HG02763 (cell line): ENCODE data around the gene PDGFB.

Experiments used
- ATAC-seq: cut with Tn5 transposase; IDR thresholded peaks from one replicate; pipeline ENCODE4 v1.9.1; 2021; ENCODE audit warnings: mild to moderate bottlenecking, moderate library complexity; ENCODE audit not compliant: unreplicated experiment

PDGFB gene

DNA sequence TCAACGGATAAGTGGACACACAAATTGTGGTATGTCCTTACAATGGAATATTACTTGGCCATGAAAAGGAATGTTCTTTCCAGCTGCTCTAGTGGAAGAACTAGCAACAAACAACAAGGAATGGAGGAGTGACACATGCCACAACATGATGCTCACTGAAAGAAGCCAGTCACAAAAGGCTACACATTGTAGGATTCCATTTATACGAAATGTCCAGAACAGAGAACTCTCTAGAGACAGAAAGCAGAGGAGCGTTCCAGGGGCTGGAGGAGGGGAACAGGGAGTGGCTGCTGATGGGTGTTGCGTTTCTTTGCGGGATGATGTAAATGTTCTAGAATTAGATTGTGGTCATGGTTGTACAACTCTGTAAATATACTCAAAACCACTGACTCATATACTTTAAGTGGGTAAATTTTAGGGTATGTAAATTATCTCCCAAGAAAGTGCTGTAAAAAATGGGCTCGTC lies 32.4 kb upstream of the PDGFB start:
- no peak for ATAC-seq

DNA sequence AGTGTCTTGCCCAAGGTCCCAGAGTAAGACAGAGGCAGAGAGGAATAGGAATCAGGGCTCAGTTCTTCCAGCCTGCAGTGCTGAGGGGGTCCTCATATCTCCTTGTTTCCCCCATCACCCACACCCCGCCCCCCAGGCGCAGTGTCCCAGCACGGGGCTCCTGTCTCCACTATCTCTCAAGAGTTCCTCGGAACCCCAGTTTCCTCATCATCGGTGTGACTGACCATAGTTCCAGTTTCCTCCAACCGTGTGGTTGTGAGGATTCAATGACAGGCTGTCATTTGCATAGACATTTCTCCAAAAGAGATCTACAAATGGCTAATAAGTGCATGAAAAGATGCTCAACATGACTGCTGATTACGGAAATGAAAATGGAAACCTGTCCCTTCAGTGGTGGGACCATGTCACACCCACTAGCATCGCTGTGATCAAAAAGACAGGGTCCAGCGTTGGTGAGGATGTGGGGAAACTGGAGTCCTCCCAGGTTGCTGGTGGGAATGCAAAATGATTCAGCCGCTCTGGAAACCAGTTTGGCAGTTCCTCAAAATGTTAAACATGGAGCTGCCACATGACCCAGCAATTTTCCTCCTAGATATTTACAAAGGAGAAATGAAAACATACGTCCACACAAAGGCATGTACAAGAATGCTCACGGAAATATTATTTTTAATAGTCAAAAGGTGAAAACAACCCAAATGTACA lies 31.8 kb upstream of the PDGFB start:
- ATAC-seq: no peak

DNA sequence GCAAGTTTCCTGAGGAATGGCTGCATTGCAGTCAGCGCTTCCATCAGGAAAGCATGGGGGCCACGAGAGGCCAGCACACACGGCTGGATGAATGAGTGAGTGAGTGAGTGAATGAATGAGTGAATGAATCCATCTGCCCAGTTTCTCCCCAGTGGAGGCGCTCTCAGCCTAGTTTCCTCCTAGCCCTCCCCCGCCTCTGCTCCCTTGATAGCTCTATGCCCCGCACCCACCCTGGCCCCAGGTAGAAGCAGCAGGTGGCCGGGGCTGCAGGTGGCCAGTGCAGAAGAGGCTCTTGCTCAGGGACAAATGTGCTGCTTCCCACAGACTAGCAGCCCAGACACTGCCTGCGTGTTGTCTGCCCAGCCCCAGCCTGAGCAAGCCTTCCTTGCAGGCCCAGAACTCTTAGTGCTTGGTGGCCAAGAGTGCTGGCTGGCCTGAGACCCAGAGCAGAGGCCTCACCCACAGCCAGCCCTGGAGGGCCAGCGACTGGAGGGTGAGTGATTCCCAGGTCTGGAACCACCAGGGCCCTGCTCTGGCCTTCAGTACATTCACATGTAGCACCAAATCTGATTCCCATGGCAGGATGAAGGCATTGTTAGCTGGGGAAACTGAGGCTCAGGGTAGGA lies 31.1 kb upstream of the PDGFB start:
- no peak for ATAC-seq

DNA sequence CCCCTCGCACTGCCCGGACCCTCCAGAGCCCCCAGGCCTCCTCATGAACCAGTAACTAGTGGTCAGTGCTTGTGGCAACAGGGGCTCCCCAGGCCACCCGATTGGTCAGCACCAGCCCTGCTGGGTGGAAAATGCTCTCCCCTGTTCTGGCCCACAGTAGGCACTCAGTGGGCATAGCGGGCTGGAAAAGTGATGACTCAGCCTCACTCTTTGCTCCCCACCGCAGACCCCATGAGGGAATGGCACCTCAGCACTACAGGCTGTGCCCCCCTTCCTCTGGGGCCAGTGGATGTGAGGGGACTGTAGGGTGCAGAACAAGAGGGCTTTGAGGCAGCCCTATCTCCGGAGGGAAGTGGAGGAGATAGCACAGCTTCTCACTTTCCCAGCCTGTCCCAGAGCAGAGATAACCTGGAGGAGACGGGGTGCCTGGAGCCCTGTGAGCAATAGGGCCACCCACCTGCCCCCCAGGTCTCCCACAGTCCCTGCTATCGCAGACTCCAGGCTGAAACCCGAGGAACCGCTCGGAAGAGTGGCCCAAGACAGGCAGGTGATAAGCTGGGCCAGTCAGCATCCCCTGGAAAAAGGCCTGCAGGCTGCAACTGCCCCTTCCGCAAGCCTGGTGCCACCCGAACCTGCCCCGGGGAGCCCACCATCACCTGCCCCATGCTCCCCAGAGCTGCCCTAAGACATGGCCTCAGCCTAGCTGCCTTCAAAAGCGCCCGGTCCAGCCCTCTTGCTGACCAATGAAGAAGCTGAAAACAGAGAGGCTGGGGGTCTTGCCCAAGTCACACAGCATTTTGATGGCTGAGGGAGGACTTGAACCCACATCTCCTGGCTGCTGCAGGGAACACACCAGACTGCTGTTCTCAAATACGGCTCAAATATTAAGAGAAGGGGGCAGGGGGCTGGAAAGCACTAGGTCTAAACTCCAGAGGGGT lies 29.4 kb upstream of the PDGFB start:
- ATAC-seq: no peak

DNA sequence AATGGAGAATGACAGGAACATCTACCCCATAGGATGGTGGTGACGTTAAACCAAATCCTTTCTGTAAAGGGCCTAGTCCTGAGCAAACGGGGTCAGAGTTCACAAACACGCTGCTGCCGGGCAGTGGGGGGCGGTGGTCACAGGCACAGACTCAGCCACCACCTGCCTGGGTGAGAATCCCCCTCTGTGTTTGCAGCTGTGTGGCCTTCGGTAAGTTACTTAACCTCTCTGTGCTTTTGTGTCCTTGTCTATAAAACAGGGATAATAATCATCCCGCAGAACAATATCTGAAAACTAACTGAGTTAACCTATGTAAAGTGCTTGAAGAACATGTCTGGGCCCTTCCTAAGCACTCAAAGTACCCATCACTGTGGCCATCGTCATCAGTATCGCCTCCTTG lies 26.0 kb upstream of the PDGFB start:
- ATAC-seq: no peak

DNA sequence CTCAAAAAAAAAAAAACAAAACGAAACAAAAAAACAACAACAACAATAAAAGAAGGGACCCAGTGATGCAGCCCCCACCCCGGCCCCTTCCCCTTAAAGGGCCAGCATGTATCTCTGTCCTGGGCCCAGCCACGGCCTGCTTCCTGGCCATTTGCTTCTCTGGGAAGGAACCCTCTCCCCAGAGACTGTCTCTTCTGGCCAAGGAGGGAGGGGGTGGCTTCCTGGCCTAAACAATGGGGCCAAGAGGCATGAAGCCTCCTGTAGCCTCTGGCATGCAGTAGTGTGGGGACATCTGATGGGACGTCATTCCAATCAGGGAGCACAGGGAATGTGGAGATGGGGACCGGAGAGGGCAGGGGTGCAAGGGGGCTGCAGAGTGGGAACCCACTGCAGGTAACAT lies 25.5 kb upstream of the PDGFB start:
- ATAC-seq: no peak

DNA sequence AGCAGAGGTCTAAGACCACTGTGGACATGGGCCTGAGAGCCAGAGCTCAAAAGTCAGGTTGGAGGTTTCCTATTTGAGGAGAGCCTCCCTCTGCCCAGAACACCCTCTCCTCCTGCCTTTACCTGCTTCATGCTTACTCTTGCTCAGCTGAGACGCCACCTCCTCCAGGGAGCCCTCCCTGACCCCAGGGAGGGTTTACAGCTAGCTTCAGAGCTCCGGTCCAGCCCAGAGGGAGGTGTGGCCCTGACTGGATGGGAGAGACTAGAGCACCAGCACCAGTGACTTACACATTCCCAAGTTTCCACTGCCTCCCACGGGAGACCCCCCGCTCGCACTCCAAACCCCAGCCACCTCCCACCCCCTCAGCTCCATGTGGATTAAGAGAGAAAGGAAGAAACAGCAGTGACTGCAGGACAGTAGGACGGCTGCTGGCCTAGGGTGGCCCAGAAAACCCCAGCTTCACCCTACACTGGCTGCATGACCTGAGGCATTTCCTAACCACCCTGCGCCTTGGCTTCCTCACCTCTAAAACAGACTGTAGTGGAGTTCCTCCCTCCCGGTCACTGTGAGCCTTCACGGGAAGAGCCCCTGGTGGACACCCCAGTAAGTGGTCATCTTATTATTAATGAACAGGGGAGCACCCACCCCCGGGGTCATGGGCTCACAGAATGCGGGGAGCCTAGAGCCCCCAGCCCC lies 24.5 kb upstream of the PDGFB start:
- no peak for ATAC-seq

DNA sequence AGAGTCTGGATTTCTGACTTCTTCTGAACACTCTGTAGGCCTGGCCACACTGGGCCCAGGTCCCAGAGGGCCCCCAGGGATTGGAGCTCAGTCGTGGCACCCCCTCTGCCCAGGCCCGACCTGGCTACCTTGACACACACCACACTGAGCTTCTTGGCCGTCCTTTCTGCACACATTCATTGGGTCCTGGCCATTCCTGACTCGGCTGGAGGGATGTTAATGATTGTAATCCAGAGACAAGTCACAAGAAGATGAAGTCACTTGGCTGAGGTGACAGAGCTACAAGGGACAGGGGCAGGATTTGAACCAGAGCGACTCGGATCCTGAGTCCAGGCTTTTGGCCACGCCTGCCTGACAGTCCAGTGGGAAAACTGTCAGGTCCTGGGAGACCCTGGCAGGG lies 23.9 kb upstream of the PDGFB start:
- ATAC-seq: no peak

DNA sequence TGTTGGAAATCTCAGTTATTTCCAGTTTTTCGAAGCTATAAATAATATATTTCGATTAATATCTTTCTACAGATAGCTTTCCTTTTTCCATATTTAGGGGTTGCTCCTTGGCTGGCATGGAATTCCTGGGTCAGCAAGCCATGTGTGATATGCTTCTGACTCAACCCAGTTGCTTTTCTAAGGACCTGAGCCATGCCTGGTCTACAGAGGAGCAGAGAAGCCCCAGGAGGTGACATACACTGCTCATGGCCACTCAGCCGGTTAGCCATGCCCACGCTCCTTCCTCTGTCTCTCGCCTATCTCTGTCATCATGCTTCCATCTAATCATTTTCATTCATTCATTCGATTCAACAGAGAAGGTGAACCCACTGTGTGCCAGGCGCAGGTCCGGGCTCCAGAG lies 23.2 kb upstream of the PDGFB start:
- ATAC-seq: no peak

DNA sequence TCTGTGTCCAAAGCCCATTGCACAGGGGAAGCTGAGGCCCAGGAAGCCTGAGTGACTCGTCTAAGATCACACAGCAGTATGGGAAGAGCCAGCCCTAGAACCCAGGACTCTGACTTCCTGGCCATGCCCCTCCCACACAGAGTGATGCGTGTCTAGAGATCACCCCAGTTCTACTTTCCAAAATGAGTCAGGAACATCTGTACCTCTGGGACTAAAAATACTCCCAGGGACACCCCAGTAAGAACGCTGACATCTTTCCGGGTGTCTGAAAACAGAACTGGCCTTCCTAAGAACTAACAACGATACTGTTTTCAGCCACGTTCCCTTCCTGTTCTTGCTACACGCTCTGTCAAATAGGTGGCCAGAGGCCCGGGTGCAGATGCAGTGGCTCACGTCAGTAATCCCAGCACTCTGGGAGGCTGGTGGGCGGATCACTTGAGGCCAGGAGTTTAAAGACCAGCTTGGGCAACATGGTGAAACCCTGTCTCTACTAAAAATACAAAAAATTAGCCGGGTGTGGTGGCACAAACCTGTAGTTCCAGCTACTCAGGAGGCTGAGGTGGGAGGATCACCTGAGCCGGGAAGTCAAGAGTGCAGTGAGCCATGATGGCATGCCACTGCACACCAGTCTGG lies 21.7 kb upstream of the PDGFB start:
- peak; percentile 55 for ATAC-seq

DNA sequence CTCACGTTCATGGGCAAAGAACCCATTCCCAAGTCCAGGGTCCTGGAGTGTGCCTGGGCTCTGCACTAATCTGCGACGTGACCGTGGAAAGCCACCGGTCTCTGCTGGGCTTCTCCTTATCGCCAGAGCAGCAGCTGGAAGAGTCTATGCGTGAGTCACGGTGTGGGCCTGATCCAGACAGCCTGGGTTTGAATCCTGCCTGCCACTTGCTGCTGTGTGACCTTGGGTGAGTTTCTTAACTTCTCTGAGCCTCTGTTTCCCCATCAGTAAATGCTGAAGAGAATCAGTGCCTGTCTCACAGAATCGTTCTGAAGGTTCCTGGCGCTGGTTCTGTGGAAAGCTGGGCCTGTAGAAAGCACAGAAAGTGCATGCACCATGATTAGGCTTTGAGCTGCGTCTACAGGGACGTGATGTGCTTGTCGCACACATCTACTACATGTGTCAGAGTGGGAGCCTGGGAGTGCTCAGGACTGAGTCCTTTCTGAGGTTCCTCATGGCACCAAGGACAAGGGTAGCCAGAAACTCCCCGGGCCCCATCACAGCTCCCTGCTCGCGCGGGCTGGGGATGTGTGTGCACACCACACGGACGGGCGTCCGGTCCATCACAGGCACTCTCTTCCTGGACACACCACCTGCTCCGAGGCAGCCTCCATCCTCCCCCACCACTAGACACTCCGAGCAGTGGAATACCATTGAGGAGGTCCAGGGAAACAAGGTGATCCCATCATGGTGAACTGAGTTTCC lies 20.5 kb upstream of the PDGFB start:
- ATAC-seq: no peak

DNA sequence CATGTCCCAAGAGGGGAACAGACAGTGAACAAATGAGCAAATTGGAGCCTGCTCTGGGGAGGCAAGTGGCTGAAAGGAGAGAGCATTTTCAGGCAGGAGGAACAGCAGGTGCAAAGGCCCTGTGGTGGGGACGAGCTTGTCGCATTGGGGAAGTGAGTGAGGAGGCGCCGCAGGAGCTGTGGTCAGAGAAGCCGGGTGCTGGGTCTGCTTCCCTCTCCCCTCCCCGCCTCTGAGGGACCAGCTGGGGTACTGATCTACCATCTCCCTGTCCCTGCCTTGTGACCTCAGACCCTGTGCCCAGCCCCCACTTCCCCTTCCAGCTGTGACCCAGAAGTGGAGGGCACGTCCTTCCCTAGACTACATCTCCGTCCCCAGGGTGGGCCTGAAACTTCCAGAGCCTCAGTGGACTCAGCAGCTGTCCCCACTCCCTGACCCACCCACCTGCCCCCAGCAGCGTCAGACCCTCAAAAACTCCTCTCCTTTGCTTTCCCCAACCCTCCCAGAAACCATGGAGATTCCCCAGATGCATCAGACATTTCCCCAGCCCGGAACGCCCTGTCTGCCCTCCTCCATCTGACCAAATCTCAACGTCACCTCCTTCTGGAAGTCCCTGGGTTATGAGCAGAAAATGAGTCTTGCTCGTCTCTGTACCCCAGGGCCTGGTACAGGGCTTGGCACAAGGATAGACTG lies 19.7 kb upstream of the PDGFB start:
- no peak for ATAC-seq

DNA sequence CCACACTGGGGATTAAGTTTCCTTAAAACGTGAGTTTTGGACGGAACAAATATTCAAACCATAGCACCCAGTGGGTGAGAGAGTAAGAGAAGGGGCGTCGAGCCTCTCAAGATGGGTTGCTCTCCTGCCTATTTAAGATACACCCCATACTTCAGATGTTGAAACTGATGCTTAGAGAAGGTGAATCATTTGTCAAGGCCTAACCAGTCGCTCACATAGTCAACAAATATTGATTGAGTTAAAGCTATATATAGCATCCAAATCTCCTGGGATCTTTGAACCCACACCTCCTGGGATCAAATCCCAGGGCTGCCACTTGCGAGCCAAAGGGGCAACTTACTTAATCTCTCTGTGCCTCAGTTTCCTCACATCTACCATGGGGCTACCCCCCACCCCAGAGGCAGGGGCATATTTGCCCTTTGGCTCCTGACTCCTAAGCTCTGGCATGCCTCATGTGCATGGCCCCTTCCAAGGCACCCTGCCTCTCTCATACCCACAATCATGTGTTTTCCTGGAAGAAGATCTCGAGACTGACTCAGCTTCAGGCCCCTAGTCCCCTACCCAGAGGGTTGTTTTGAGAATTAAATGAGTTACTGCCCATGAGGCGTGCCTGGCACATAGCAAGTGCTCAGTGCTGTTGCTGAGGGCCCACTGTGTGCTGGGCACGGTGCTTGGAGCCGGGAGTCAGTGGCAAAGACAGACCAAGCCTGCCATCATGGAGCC lies 19.0 kb upstream of the PDGFB start:
- ATAC-seq: no peak

DNA sequence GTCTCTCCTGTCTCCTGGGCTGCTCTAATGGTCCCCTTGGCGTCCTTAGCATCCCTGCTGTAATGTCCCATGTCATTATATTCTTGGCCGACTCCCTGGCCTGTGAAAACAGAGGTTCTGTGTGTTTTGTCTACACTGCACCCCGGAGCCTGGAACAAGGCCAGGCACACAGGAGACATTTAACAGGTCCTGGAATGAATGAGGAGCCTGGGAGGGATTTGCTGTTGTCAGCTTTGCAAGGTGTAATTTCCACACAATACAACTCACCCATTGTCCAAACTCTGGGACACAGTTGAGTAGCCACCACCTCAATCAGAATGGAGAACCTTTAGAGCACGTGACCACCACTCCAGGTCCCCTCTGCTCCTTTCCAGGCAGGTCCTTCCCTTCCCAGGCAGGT lies 14.9 kb upstream of the PDGFB start:
- no peak for ATAC-seq

DNA sequence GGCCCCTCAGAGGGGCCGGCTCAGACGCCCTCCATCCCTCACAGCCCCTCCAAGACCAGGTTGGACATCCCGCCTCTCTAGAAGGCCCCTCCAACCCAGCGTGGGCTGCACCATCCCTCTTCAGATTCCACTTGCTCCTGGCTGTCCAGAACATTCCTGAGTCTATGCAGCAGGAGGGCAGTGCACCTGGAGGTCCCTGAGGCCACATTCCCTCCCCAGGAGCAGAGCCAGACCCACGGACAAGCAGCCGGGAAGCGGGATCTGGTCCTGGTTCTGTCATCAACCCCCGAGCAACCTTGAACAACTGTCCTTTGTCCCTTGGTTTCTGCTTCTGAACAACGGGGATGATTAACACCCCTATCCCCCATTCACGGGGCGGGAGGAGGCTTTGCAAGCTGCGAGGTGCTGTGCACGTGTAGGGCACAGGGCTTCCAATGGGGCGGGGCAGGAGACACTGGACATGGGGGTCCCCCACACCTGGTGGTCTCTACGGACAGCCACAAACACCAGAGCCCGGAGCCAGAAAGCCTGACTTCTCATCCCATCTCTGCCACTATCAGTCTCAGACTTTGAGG lies 13.2 kb upstream of the PDGFB start:
- no peak for ATAC-seq

DNA sequence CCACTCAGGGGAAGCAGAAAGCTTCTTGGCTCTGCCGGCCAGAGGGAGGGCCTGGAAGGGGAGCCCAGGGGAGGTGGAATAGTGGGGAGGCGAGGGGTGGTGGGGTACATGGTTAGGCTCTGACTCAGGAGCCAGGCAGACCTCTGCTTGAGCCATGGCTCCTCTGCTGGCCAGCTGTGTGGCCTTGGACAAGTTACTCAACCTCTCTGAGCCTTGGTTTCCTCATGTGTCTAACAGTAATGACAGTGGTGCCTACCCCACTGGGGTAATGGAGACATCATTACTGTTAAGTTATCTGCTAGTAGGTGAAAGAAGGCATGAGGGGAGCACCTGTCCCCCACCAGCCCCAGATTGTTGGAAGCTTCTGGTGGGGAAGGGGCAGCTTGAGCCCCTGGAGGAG lies 12.2 kb upstream of the PDGFB start:
- ATAC-seq: no peak

DNA sequence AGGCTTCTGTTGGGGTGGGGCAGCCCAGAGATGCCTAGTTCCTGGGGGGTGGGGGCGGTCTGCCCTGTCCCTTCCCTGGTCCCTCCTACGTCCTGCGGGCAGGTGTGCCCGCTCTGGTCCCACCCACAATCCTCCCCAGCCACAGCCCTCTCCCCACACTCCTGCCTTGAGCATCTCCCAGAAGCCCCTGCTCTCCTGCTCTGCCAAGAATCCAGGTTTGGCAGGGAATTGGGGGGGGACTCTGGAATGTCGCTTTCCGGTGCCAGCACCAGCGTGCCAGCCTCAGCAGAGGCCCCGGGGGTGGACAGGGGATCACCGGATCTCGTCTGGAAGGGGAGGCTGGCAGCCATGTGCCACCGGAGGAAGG lies 11.4 kb upstream of the PDGFB start:
- no peak for ATAC-seq

DNA sequence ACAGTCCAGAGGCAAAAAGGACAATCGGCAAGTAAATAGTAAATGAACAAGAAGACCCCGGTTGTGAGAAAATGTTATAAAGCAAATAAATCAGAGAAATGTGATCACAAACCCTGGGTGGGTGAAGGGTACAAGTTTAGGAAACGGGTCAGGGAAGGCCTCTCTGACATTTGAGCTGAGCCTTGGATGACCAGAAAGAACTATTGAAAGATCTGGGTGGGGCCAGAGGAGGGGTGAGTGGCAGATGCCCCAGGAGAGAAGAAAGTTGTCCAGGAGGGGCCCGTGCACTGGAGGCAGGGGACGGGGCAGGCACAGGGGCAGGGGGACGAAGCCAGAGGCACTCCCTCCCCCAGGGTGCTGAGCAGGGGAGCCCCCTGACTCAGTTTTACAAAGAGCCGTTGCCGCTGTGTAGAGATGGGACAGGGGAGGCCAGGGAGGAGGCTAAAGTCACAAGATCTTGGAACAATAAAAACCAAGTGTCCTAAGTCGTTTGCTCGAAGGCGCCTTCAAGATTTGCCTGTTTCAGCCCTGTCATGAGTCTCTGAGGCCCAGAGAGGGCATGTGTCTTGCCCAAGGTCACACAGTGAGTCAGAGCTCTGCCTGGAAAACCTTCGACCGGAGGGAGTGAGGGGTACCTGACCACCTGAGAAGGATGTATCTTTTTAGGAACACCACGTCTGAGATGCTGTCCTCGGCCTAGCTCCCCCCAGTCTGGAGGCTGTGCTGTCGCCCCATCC lies 10.8 kb upstream of the PDGFB start:
- no peak for ATAC-seq
